CD4-positive, alpha-beta T cell treated with Interleukin-4 for 4 hours (primary cell): ENCODE data around the gene ZNF646.
A peak's percentile ranks its signal among the peaks of the same experiment; 100 is the strongest.
"Not testable (repeated sequence)": the region's sequence is repeated elsewhere in the genome, so short reads cannot be mapped to it uniquely, and the experiment has no call there.

ENCODE experiments used
- DNase-seq: peaks from one replicate; pipeline ENCODE4 v3.0.0-alpha.2; 2020

Gene ZNF646

GRCh38 chr16:31085873-31086628, 11.8 kb downstream of the ZNF646 start:
- no peak for DNase-seq

GRCh38 chr16:31086629-31086906, 12.3 kb downstream of the ZNF646 start:
- DNase-seq = no peak

GRCh38 chr16:31087481-31087880, 13.3 kb downstream of the ZNF646 start:
- DNase-seq = no peak

- DNase-seq = no peak
Measured at GRCh38 chr16:31087971-31088370, 13.7 kb downstream of the ZNF646 start.

- no peak for DNase-seq
Measured at GRCh38 chr16:31088459-31089183, 14.4 kb downstream of the ZNF646 start, which contains the start of gene PRSS53. Gene PRSS53, minus strand, starts transcription at chr16:31088943. Its CDS starts 134 bp downstream, at chr16:31088809.

GRCh38 chr16:31089199-31089598, 15.0 kb downstream of the ZNF646 start:
- no peak for DNase-seq

GRCh38 chr16:31090540-31090939, 16.3 kb downstream of the ZNF646 start:
- no peak for DNase-seq

- DNase-seq = no peak
Measured at GRCh38 chr16:31092330-31092729, 18.1 kb downstream of the ZNF646 start.

- no peak for DNase-seq
Measured at GRCh38 chr16:31093132-31093703, 19.0 kb downstream of the ZNF646 start.

GRCh38 chr16:31094088-31094423, 19.8 kb downstream of the ZNF646 start:
- no peak for DNase-seq

- DNase-seq = peak; percentile 94
Measured at GRCh38 chr16:31094424-31095120, 20.4 kb downstream of the ZNF646 start, which contains the start of gene VKORC1. Gene VKORC1, minus strand, starts transcription at chr16:31094797. Its CDS starts 68 bp downstream, at chr16:31094729.

- DNase-seq = no peak
Measured at GRCh38 chr16:31099860-31100638, 25.8 kb downstream of the ZNF646 start.

- not testable (repeated sequence) for DNase-seq
Measured at GRCh38 chr16:31100876-31101641, 26.8 kb downstream of the ZNF646 start.

- peak; percentile 70 for DNase-seq
Measured at GRCh38 chr16:31105677-31106213, 31.5 kb downstream of the ZNF646 start.

GRCh38 chr16:31106509-31107464, 32.6 kb downstream of the ZNF646 start:
- DNase-seq = no peak

- DNase-seq = no peak
Measured at GRCh38 chr16:31107465-31107867, 33.2 kb downstream of the ZNF646 start.

GRCh38 chr16:31108035-31108793, 34.0 kb downstream of the ZNF646 start, which contains the start of gene BCKDK:
Gene BCKDK, plus strand, starts transcription at chr16:31108386. Its CDS starts 838 bp downstream, at chr16:31109224.
- peak; percentile 47 for DNase-seq

GRCh38 chr16:31108794-31109558, 34.8 kb downstream of the ZNF646 start:
- no peak for DNase-seq

- no peak for DNase-seq
Measured at GRCh38 chr16:31109622-31110021, 35.4 kb downstream of the ZNF646 start.
